ENCODE results near the gene JPH2.
A peak's percentile ranks its signal among the peaks of the same experiment; 100 is the strongest.

Gene JPH2

GRCh38 chr20:44166477-44166876 lies 20.5 kb downstream of the JPH2 start:
- DNase-seq (ENCODE audit: extremely low spot score, insufficient read length, low read depth) = no peak
- no peak for FAIRE-seq

GRCh38 chr20:44166008-44166407 lies 21.0 kb downstream of the JPH2 start:
- no peak for DNase-seq (ENCODE audit: extremely low spot score, insufficient read length, low read depth)
- FAIRE-seq = no peak

GRCh38 chr20:44160133-44160532 lies 26.9 kb downstream of the JPH2 start:
- DNase-seq (ENCODE audit: extremely low spot score, insufficient read length, low read depth) = no peak
- no peak for FAIRE-seq

GRCh38 chr20:44159711-44160110 lies 27.3 kb downstream of the JPH2 start:
- FAIRE-seq (no peak), DNase-seq (ENCODE audit: extremely low spot score, insufficient read length, low read depth) (no peak)

- FAIRE-seq = no peak
These were observed 27.9 kb downstream of the JPH2 start for GRCh38 chr20:44159125-44159524.

GRCh38 chr20:44157061-44157460 lies 29.9 kb downstream of the JPH2 start:
- DNase-seq (ENCODE audit: extremely low spot score, insufficient read length, low read depth) = no peak
- no peak for FAIRE-seq

More at GRCh38 chr20:44159125-44159524, 27.9 kb downstream of the JPH2 start:
- no peak for DNase-seq (ENCODE audit: extremely low spot score, insufficient read length, low read depth)

- FAIRE-seq (no peak), DNase-seq (ENCODE audit: extremely low spot score, insufficient read length, low read depth) (no peak)
These were observed 32.4 kb downstream of the JPH2 start for GRCh38 chr20:44154521-44155001.

GRCh38 chr20:44153636-44154043 lies 33.3 kb downstream of the JPH2 start:
- DNase-seq (ENCODE audit: extremely low spot score, insufficient read length, low read depth) (no peak), FAIRE-seq (no peak)

- no peak for DNase-seq (ENCODE audit: extremely low spot score, insufficient read length, low read depth)
These were observed 35.2 kb downstream of the JPH2 start for GRCh38 chr20:44151621-44152416.

GRCh38 chr20:44146272-44146671 lies 40.7 kb downstream of the JPH2 start:
- no peak for FAIRE-seq
- no peak for DNase-seq (ENCODE audit: extremely low spot score, insufficient read length, low read depth)

More at GRCh38 chr20:44151621-44152416, 35.2 kb downstream of the JPH2 start:
- FAIRE-seq = no peak

- no peak for FAIRE-seq
- no peak for DNase-seq (ENCODE audit: extremely low spot score, insufficient read length, low read depth)
These were observed 41.7 kb downstream of the JPH2 start for GRCh38 chr20:44145131-44145775.

GRCh38 chr20:44143936-44144335 lies 43.1 kb downstream of the JPH2 start:
- DNase-seq (ENCODE audit: extremely low spot score, insufficient read length, low read depth) (no peak), FAIRE-seq (no peak)

- DNase-seq (ENCODE audit: extremely low spot score, insufficient read length, low read depth) (no peak), FAIRE-seq (no peak)
These were observed 44.6 kb downstream of the JPH2 start for GRCh38 chr20:44142413-44142812.

- DNase-seq (ENCODE audit: extremely low spot score, insufficient read length, low read depth) = no peak
These were observed 45.1 kb downstream of the JPH2 start for GRCh38 chr20:44141873-44142272.

GRCh38 chr20:44138867-44139266 lies 48.1 kb downstream of the JPH2 start:
- FAIRE-seq (no peak), DNase-seq (ENCODE audit: extremely low spot score, insufficient read length, low read depth) (no peak)

More at GRCh38 chr20:44141873-44142272, 45.1 kb downstream of the JPH2 start:
- no peak for FAIRE-seq

GRCh38 chr20:44137266-44137801 lies 49.7 kb downstream of the JPH2 start:
- no peak for FAIRE-seq
- no peak for DNase-seq (ENCODE audit: extremely low spot score, insufficient read length, low read depth)

GRCh38 chr20:44136579-44137265 lies 50.3 kb downstream of the JPH2 start:
- FAIRE-seq = no peak
- no peak for DNase-seq (ENCODE audit: extremely low spot score, insufficient read length, low read depth)

GRCh38 chr20:44135417-44136204 lies 51.4 kb downstream of the JPH2 start:
- DNase-seq (ENCODE audit: extremely low spot score, insufficient read length, low read depth) (no peak), FAIRE-seq (no peak)

- FAIRE-seq = peak; percentile 26
These were observed 52.0 kb downstream of the JPH2 start for GRCh38 chr20:44135012-44135412.

GRCh38 chr20:44133424-44133823 lies 53.6 kb downstream of the JPH2 start:
- no peak for FAIRE-seq
- no peak for DNase-seq (ENCODE audit: extremely low spot score, insufficient read length, low read depth)

More at GRCh38 chr20:44135012-44135412, 52.0 kb downstream of the JPH2 start:
- peak; percentile 5 for DNase-seq (ENCODE audit: extremely low spot score, insufficient read length, low read depth)

Measured in GM18507 (cell line).